GM19035 (cell line): ENCODE data around the gene NEAT1.
A peak's percentile ranks its signal among the peaks of the same experiment; 100 is the strongest.
"Not testable (repeated sequence)": the region's sequence is repeated elsewhere in the genome, so short reads cannot be mapped to it uniquely, and the experiment has no call there.

ENCODE experiments used
- ATAC-seq: cut with Tn5 transposase; IDR thresholded peaks from one replicate; pipeline ENCODE4 v1.9.1; 2021; ENCODE audit not compliant: unreplicated experiment

NEAT1 gene

DNA sequence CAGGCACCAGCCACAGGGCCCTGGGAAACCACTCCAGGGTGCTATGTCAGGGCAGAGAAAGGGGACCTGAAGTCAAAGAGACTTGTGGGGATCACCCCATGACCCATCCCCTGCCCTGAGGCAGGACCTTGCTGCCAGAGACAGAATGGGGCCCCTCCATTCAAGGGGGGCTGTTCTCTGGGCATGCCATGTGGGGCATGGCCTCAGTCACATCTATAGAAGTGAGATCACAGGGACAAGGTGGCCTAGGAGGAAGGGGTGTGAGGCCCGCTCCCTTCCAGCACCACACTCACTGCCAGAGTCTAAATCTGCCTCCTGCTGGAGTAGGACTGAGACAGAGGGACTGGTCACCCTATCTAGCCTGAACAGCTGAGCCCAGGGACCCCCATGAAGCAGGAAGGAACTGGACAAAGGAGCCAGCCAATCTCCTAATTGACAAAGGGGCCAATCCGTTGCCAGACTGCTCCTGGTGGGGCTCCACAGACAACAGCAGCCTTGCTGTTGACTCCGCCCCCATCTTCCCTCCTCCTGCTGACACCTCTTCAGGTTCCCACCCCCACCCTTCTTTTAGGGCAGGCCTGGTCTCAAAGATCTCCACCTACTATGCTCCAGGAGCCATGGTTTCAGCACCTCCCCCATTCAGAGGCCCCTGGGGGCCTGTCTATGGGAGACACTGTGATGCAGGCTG, 26.0 kb downstream of the NEAT1 start:
- no peak for ATAC-seq

DNA sequence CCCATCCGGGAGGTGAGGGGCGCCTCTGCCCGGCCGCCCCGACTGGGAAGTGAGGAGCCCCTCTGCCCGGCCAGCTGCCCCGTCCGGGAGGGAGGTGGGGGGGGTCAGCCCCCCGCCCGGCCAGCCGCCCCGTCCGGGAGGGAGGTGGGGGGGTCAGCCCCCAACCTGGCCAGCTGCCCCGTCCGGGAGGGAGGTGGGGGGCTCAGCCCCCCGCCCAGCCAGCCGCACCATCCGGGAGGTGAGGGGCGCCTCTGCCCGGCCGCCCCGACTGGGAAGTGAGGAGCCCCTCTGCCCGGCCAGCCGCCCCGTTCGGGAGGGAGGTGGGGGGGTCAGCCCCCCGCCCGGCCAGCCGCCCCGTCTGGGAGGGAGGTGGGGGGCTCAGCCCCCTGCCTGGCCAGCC, 28.7 kb downstream of the NEAT1 start:
- not testable (repeated sequence) for ATAC-seq

DNA sequence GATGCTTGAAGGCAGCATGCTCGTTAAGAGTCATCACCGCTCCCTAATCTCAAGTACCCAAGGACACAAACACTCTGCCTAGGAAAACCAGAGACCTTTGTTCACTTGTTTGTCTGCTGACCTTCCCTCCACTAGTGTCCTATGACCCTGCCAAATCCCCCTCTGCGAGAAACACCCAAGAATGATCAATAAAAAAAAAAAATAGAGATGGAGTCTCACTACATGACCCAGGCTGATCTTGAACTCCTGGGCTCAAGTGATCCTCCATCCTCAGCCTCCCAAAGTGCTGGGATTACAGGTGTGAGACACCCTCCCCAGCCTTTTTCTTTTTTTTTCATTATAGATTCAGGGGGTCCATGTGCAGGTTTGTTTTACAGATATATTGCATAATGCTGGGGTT, 29.7 kb downstream of the NEAT1 start:
- not testable (repeated sequence) for ATAC-seq

DNA sequence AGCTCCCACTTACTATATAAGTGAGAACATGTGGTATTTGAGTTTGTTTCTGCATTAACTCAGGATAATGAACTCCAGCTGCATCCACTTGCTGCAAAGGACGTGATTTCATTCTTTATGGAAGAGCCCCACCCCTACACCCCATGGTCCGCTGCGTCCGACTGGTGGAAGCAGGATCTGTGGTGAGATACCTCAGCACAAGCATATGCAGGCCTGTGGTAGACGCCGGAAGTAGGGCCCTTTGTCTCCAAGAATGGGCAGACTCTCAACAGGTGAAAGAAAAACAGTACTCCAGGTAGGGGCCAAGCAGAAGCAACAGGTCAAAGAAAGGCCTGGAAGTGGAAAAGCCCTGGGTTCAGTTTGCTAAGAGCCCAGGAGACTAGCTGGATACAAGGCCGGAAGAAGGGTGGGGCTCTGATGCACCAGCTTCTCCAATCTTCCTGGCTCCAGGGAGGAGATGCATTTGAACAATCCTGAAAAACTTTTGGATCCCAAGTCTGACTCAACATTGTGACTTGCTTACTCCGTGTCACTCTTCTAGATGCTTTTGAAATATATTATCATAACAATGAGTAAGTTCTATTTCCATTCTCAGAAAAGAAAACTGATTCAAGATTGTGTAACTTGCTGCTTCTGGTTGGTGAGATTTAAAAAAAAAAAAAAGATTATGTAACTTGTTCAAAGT, 30.4 kb downstream of the NEAT1 start:
- no peak for ATAC-seq

DNA sequence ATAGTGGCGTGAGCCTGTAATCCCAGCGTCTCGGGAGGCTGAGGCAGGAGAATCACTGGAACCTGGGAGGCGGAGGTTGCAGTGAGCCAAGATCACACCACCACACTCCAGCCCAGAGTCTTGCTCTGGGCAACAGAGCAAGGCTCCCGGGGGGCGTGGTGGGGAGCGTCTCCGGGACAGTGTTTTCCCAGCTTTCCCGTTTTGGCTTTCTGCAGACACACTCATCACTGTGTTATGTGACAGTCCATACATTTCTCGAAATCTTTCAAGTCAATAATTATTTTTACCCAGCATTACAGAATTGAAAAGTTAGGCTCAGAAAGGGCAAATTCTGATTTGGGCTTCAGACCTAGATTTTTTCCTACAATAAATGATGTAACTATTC, 31.7 kb downstream of the NEAT1 start:
- no peak for ATAC-seq

DNA sequence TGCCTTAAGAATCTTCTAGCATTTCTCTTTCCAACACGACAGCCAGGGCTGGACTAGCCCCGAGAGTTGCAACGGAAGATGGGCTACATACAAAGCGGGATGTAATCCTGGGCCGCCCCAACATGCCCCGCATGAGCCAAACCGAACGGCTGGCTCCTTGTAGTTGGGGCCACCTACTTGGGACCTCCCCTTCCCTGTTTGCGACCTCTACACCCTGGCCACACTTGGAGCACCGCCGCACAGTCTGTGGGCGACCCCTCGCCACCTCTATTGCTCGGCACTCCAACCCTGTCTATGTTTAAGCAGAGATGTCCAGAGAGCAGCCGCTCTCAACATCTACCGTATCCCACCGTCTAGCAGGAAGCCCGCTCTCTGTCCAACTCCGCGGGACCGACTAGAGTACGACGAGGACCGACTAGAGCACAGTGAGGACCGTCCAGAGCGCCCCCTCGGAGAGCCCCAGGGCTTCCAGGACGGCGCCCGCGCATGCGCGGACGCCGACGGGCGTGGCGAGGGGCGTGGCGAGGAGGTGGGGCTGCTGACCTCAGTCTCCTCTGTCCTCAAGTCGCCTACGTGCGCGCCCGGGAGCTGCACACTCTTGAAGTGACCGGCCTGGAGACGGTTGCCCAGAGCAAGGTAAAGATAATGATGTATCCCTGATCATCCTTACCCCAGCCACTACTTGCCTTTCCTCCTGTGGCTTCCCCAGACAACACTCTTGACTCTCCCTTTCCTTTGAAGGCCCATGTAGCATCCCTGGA, 32.3 kb downstream of the NEAT1 start:
- peak; percentile 79 for ATAC-seq

DNA sequence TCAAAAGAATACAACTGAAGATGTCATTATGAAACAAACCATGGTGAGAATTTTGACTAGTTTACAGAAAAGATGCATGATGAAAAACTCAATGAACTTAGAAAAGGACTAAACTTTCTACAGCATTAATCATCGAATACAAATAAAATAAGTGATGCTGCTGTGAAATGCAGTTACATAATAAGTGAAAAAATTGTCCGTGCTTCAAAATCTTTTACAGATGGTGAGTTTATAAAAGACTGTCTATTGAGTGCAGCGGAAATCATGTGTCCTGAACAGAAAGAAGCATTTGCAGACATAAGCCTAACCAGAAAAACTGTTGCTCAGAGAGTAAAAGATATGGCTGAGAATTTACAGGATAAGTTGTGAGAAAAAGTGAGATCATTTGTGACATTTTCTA, 33.8 kb downstream of the NEAT1 start:
- no peak for ATAC-seq

DNA sequence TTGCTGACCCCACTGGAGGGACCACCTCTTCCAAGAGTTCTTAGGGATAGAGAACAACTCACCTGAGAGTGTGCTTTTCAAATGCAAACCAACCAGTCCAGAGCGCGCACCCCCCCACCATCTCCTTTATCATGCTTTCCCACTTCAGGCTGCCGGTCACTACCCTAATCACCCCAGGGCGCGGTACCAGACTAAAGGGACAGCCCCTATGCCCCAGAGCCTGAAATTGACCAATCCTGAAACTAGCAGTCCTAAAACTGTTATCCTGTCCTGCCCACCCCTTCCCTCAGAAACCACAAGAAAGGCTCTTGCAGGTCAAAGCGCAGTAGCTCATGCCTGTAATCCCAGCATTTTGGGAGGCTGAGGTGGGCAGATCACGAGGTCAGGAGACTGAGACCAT, 37.0 kb downstream of the NEAT1 start:
- no peak for ATAC-seq

DNA sequence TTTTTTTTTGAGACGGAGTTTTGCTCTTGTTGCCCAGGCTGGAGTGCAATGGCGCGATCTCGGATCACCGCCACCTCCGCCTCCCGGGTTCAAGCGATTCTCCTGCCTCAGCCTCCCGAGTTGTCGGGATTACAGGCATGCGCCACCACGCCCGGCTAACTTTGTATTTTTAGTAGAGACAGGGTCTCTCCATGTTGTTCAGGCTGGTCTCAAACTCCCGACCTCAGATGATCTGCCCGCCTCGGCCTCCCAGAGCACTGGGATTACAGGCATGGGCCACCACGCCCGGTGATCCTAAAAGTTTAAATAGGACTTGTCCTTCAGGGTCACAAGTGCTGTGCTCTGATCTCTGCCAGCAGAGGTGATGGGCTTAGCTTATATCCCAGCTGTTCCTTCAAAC, 42.9 kb downstream of the NEAT1 start:
- ATAC-seq, result not testable (repeated sequence)

DNA sequence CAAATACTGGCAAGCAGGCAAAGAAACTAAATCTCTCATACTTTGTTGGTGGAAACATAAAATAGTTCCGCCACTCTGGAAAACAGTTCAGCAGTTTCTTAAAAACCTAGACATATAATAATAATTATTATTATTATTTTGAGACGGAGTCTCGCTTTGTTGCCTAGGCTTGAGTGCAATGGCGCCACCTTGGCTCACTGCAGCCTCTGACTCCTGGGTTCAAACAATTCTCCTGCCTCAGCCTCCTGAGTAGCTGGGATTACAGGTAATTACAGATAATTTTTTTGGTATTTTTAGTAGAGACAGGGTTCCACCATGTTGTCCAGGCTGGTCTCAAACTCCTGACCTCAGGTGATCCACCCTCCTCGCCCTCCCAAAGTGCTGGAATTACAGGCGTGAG, 44.7 kb downstream of the NEAT1 start:
- not testable (repeated sequence) for ATAC-seq

DNA sequence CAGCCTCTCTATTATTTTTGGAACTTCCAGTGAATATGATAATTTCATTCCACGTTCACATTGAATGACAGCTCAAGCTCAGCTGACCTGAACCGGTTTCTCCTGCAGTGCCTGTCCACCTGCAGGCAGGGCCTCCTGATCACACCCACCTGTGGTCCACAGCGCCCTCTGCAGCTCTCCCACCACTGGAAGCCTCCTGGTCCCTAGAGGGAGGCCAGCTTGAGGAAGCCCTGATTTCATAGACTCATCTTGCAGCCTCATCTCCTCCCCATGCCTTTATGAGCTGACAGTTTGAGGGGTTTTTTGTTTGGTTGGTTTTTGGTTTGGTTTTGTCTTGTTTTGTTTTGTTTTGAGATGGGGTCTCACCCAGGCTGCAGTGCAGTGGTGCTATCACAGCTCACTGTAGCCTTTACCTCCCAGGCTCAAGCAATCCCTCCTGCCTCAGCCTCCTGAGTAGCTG, 46.3 kb downstream of the NEAT1 start:
- ATAC-seq, result no peak

DNA sequence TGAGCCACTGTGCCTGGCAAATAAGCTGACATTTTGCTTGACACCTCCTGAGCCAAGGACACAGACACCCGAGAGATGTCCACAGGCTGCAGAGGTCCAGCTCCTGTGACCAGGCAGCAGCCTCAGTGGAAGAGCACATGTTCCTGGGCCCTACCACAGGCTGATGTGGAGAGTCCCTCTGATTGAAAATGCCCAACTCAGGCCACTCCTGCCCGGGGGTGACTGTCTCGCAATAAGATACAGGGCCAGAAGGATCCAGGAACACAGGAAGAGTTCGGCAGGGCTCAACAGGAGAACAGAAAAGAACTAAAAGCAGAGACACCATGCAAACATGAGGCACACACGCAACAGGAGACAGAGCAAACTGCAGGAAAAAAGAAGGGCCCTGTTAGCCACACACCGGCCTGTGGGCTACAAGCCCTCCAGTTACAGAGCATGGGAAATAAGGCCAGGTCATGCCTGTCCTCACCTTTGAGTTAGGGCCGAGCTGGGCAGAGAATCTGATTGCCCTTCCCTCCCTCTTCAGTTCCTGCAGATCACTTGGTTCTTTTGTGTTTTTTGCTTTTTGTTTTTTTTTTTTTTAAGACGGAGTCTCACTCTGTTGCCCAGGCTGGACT, 47.9 kb downstream of the NEAT1 start:
- no peak for ATAC-seq

DNA sequence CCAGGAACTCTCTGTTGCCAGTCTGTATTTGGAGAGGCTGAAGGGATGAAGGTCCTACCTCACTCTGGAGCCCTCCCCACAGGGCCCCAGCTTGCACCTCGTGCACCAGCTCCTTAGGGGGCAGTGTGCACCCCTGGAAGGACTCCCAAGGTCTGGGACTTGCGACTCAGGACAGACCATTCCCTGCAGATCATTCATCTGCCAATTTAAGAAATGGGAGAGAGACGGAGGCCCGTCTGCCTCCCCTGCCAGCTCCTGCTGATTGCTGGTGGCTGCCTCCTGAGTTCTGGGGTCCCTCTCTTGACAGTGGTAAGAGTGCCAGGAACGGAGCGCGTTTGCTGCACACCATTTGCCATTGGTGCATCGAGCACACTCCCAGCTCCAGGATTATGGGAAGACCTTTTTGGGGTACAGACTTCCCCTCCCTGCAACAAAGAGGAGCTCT, 48.9 kb downstream of the NEAT1 start:
- no peak for ATAC-seq

DNA sequence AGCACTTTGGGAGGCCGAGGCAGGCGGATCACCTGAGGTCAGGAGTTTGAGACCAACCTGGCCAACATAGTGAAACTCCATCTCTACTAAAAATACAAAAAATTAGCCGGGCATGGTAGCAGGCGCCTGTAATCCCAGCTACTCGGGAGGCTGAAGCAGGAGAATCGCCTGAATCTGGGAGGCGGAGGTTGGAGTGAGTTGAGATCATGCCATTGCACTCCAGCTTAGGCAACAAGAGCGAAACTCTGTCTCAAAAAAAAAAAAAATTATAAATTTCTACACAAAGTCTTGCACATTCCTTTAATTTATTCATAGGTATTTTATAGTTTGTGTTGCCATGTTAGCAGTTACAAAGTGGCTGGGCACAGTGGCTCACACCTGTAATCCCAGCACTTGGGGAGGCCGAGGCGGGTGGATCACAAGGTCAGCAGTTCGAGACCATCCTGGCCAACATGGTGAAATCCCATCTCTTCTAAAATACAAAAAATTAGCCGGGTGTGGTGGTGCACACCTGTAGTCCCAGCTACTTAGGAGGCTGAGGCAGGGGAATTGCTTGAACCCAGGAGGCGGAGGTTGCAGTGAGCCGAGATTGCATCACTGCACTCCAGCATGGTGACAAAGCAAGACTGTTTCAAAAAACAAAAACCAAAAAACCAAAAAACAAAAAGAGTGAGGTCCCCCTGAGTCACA, 50.1 kb downstream of the NEAT1 start:
- ATAC-seq, result not testable (repeated sequence)

DNA sequence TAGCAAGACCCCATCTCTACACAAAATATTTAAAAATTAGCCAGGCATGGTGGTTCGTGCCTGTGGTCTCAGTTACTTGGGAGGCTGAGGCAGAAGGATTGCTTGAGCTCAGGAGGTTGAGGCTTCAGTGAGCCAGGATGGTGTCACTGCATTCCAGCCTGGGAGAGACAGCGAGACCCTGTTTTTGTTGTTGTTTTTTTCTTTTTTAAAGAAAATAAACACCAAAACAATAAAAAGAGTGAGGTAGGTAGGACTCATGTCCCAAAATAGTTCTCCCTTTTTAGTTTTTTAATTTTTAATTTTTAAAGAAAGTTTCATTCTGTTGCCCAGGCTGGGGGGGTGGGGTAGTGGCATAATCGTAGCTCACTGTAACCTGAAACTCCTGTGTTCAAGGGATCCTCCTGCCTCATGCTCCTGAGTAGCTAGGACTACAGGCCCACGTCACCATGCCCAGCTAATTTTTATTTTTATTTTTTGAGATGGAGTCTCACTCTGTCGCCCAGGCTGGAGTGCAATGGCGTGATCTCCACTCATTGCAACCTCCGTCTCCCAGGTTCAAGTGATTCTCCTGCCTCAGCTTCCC, 50.8 kb downstream of the NEAT1 start:
- no peak for ATAC-seq

DNA sequence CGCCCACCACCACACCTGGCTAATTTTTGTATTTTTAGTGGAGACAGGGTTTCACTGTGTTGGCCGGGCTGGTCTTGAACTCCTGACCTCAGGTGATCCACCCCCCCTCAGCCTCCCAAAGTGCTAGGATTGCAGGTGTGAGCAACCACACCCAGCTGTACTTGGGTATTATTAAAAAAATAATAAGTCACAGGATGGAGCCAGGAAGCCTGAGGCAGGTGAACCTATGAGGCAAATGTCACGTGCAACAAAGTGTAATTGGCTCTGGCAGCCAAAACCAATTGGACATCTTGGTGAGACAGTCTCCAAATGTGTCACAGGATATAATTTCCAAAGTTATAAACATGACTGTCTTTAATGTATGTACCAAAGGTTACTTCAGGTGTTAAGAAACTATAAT, 52.3 kb downstream of the NEAT1 start:
- no peak for ATAC-seq

DNA sequence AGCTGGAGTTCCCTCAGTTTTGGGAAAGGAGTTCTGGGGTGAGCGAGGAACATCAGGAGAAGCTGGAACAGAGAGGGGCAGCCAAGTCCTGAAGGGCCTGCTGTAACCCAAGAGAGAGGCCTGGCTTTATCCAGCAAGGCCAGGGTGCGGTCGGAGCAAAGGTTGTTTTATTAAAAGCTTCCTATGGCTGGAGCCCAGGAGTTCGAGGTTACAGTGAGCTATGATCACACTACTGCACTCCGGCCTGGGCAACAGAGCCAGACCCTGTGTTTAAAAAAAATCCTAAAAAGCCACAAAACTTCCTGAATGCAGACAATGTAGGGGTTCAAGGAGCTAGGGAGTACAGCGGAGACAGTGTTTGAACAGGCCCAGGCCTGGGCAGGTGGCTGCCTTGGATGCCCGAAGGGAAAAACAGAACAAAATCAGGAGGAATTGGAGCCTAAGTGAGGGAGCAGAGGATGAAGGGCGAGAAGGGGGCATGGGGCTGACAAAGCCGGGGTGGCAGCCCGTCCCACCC, 54.1 kb downstream of the NEAT1 start:
- ATAC-seq, result no peak

DNA sequence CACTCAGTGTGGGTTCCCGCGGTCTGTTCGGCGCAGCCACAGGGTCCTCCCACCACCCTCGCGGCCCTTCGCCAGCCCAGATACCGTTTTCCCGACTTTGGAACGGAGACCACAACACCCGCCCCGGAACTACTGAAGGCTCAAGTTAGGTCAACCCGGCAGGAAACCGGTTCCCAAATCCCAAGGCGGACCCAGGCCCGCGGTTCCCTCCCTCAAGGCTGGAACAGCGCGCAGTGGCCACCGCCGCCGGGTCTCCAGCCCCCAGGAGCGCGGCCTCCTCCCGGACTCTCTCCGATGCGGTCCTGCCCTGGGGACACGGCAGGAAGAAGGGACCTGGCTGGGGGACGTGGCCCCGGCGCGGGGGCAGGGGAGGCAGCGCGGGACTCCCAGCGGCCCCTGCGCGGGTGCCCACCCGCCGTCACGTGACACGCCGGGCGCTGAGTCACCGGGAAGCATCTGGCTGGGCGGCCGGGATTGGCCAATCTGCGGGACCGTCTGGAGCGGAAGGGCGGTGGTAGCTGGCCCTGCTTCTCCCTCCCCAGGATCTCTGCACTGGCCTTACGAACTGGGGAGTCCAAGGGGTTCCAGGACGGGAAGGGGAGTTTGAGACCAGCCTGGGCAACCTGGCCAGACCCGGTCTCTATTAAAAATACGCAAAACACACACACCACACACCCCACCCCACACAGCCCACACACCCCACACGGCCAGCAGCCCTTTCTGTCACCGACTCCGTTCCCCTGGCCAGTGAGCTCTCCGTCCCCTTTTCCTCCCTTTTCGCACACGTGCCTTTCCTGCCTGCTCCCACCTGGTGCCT, 54.8 kb downstream of the NEAT1 start:
- ATAC-seq, result peak; percentile 82

DNA sequence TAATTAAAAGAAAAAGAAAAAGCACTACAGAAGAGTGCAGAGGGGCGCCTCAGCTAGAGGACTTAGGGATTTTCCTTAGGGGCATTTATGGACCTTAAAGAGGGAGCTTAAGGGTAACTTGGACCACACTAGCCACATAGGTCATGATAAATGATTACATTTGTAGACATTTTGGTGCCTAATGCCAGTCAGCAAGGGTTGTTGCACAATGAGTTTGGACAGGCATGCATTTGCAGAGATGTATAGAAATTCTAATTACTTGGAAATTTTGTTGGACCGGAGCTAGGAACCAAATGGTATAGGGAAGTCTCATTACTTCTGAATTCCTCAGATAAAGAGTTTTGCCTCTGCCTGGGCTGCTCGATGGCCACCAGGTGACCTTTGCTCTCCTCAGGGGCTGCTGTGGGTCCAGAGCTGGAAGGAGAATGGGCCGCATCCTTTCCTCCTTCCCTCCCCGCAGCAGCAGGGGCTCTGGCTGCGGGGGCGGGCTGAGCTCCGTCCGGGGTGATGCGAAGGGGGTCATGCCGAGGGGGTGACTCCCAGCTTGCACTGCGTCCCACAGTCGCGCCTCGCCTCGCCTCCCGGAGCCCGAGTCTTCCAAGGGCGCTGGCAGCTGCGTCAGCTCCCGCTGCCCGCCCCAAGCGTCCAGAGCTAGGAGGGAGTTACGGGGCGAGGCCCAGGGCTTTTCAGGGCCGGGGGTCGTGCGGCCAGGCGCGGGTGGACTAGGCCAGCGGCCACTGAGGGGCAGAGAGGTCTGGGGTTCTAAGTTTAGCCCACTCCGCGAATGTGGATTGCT, 56.0 kb downstream of the NEAT1 start:
- ATAC-seq, result no peak
